Measurements from ENCODE around the gene GGTLC3. TPM values are rescaled to one million over a fixed set of nuclear protein-coding genes. Genes with fewer than 3 reads are reported as not detected.
A peak's percentile ranks its signal among the peaks of the same experiment; 100 is the strongest.
"Not testable (repeated sequence)": the region's sequence is repeated elsewhere in the genome, so short reads cannot be mapped to it uniquely, and the experiment has no call there.

Gene GGTLC3
- total RNA-seq (not detected), polyA plus RNA-seq (not detected)
- long read RNA-seq, donor 1: 0 reads
- long read RNA-seq, donor 2: 0 reads
- long read RNA-seq, donor 3: 0 reads
- long read RNA-seq, donor 4: 0 reads

DNA sequence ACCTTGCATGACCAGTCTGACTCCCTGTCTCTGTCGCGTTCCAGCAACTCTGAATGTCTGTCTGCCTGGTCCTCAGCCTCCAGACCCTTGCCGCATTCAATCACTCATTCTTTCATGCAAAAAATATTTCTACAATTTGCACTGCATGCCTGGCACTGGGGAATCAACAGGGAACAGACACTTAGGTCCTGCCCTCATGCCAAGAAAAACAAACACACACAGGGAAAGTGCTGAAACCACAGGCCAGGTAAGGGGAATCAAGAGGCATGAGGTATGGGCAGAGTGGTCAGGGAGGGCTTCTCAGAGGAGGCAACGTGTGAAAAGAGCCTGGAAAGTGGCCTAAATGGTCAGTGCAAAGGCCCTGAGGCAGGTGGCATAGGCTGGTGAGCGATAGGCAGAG lies at the start of gene GGTLC3:
TSS of gene GGTLC3 (minus strand) at position 101 of the 400 bp plus-strand sequence. CDS start 264 bp downstream, outside the sequence.
- H3K4me3 ChIP-seq (ENCODE audit: low read length); ATAC-seq; intact Hi-C loops (cut with DNase I); DNase-seq; H3K27me3 ChIP-seq (ENCODE audit: control insufficient read depth, insufficient read depth); H3K27ac ChIP-seq (ENCODE audit: low read length); H3K4me1 ChIP-seq (ENCODE audit: control insufficient read depth, insufficient read depth, low read length); H3K9me3 ChIP-seq (ENCODE audit: control insufficient read depth, low read length): not testable (repeated sequence)
- WGBS: no CpG with 5 or more reads among the region's 5 CpGs

DNA sequence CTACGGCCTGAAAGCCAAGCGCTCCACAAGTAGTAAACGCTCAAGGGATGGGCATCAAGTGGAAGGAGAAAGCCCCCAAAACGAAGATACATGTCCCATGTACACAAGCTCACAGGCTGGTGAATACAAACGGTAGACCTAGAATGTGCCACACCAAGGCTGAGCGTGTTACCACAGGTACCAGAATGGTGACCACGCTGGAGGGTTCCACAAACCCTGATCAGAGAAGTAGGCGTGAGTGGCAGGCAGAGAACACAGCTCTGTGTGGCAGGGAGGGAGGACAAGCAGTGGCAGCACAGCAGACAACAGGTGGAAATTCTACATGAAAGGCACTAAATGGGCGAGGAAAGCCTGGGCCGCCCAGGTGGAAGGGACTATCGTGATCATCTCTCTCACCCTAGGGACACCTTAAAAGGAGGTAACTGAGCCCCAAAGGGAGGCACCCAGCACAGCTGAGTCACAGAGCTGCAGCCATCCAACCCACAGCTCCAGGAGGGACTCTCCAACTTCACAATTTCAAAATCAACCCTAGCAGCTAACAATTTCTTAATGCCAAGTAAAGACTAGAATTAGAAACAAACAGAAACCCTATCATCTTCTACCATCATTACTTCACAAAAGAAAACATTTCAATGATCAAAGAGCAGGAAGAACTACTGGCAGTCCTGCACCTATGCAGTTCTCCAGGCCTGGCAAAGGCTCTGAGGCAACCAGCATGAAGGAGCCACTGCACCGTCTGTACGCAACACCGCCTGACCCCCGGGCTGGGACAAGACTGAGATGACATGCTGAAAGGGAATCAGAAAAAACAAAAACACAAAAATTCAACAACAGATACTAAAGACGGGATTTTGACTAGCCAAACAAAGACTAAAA lies 42.4 kb upstream of the GGTLC3 start:
- no CpG with 5 or more reads among the region's 16 CpGs for WGBS
- H3K4me1 ChIP-seq (ENCODE audit: control insufficient read depth, insufficient read depth, low read length); H3K27me3 ChIP-seq (ENCODE audit: control insufficient read depth, insufficient read depth); ATAC-seq; H3K9me3 ChIP-seq (ENCODE audit: control insufficient read depth, low read length); intact Hi-C loops (cut with DNase I); H3K27ac ChIP-seq (ENCODE audit: low read length); DNase-seq; H3K4me3 ChIP-seq (ENCODE audit: low read length): not testable (repeated sequence)

DNA sequence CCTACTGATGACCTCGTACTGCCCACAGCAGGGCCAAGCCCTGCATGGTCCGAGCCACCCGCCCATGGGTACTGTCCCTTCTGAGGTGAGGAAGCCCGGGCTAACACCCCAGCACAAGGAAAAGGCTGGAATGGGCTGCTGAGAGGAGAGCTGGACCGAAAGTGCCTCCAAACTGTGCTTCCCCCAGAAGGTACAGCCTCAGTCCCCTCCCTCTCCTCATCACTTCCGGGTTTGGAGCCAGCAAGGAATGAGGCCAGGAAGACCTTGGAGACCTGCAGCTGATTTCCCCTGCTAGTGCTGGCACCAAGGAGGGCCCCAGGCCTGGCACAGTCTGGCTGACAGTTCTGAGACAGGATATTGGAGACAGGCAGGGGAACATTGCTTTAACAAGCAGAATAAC lies 41.0 kb upstream of the GGTLC3 start:
- no CpG with 5 or more reads among the region's 6 CpGs for WGBS
- peak; percentile 6 to 40 for ATAC-seq
- intact Hi-C loops (cut with DNase I): not testable (repeated sequence)

DNA sequence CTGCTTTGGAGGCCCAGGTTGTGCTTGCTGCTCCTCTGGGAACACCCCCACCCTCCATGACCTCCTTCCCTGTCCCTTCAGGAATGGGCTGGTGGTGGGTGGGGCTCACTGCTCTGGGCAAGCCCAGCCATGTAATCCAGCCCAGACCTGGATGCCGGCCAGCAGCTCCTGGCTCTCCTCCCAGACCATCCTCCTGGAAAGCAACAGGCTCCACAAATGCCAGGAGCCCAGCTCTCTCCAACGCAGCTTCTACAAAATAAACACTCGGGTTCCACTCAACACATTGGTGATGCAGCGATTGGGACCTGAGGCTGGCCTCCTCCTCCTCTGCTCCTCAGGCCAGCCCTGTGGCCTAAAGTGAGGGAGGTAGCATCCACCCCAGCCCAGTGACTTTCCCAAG lies 40.6 kb upstream of the GGTLC3 start:
- H3K27ac ChIP-seq (ENCODE audit: low read length); H3K4me1 ChIP-seq (ENCODE audit: control insufficient read depth, insufficient read depth, low read length); intact Hi-C loops (cut with DNase I); DNase-seq; H3K4me3 ChIP-seq (ENCODE audit: low read length); H3K9me3 ChIP-seq (ENCODE audit: control insufficient read depth, low read length); H3K27me3 ChIP-seq (ENCODE audit: control insufficient read depth, insufficient read depth): not testable (repeated sequence)
- no CpG with 5 or more reads among the region's 4 CpGs for WGBS
- peak; percentile 90 to 94 for ATAC-seq

More for the DNA sequence above, 41.0 kb upstream of the GGTLC3 start:
- not testable (repeated sequence) for H3K4me1 ChIP-seq (ENCODE audit: control insufficient read depth, insufficient read depth, low read length); DNase-seq; H3K27me3 ChIP-seq (ENCODE audit: control insufficient read depth, insufficient read depth); H3K9me3 ChIP-seq (ENCODE audit: control insufficient read depth, low read length); H3K4me3 ChIP-seq (ENCODE audit: low read length); H3K27ac ChIP-seq (ENCODE audit: low read length)

DNA sequence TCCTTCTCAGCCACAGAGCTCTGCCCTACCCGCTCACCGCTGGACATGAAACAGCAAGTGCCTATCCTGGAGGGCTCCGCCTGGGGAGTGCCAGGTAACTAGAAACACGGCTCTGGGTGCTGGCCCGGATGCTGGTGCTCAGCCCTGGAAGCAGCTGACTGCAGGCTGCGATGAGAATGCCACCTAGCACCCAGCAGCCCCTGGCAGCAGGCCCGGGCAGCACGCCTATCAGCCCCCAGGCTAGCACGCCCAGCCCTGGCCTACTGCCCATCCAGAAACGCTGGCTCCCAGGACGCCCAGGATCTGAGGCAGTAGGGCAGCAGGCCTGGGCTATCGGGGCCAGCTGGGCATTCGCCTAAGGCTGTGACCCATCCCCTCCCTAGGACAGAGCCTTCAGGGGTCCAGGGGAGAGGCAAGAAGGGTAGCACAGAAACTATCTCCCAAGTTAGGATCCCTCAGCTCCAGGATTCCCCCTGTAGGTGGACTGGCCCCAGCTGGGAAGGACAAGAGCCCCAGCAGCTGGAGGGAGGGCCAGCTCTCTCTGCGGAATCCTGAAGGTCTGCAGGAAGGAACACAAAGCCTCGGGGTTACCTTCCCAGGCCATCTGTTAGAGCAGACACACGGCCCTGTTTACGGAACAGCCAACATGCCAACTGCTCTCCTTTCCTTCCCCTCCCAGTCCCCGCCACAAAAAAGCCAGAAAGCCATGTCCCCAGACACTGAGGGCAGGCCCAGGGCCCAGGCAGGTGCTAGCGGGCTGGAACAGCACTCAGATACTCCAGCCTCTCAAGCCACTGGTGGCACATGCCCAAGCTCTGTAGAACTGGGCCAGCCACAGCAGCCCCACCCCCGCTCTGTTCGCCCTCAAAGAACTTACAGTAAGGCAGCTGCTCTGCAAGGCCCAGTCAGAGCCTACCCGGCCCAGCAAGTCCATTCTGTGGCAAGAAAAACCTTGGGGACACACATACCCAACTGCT lies 36.6 kb upstream of the GGTLC3 start:
- intact Hi-C loops (cut with DNase I); H3K4me3 ChIP-seq (ENCODE audit: low read length); H3K27ac ChIP-seq (ENCODE audit: low read length); H3K9me3 ChIP-seq (ENCODE audit: control insufficient read depth, low read length); H3K27me3 ChIP-seq (ENCODE audit: control insufficient read depth, insufficient read depth); H3K4me1 ChIP-seq (ENCODE audit: control insufficient read depth, insufficient read depth, low read length): not testable (repeated sequence)
- WGBS: no CpG with 5 or more reads among the region's 22 CpGs
- ATAC-seq: peak; percentile 22 to 41
- peak in 2 of 3 donors; percentile 81 to 90 for DNase-seq

DNA sequence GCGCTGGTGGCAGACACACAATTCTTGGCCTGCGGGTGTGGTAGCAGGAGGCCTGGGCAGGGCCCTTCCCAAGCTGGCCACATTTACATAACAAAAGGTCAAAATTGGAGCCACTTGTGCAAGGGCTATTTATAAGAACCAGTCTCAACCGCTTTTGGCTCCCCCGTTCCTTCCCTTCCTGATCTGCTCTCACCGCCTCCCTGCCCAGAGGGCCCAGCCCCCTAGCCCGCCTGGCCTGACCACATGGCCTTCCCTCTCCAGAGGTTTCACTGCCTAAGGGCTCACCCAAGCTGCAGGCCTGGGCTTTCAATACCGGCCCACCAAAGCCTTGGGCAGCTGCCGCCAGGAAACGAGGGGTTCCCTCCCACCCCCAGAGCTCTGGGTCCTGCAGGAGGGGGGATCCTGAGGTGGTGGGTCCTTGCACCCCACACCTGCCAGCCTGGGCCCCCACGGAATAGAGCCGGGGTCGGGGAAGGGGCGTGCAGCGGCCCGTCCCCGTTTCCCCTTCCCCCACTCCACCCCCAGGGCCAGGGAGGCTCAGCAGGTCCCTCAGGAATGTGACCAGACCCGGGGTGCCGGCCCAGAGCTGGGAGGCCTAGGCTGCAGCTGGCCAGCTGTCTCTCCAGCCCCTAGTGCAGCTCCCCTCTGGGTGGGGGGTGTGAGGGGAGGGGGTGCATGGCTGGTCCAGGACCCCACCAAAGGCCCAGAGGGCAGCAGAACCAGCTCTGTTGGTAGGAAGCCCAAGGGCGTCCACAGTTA lies 35.1 kb upstream of the GGTLC3 start:
- intact Hi-C loops (cut with DNase I); H3K27me3 ChIP-seq (ENCODE audit: control insufficient read depth, insufficient read depth); H3K4me1 ChIP-seq (ENCODE audit: control insufficient read depth, insufficient read depth, low read length); H3K27ac ChIP-seq (ENCODE audit: low read length); H3K4me3 ChIP-seq (ENCODE audit: low read length); H3K9me3 ChIP-seq (ENCODE audit: control insufficient read depth, low read length); DNase-seq: not testable (repeated sequence)
- WGBS: no CpG with 5 or more reads among the region's 19 CpGs
- ATAC-seq: peak; percentile 46 to 74

DNA sequence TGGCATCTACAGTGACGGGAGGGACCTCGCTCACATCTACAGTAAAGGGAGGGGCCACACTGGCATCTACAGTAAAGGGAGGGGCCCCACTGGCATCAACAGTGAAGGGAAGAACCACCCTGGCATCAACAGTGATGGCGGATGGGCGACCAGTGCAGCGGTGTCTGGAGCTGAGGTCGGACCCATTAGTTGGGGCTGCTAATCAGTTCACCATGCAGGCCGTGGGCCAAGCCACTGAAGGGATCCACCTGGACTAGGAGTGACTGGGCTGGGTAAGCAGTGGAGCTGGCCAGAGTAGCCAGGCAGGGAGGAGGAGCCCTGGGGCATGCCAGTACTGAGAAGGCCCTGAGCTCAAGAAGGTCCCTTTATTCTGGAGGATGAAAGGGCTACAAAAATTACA lies 33.1 kb upstream of the GGTLC3 start:
- H3K9me3 ChIP-seq (ENCODE audit: control insufficient read depth, low read length); H3K4me1 ChIP-seq (ENCODE audit: control insufficient read depth, insufficient read depth, low read length); H3K27ac ChIP-seq (ENCODE audit: low read length); intact Hi-C loops (cut with DNase I); H3K27me3 ChIP-seq (ENCODE audit: control insufficient read depth, insufficient read depth); H3K4me3 ChIP-seq (ENCODE audit: low read length); ATAC-seq: not testable (repeated sequence)
- DNase-seq: peak in 1 of 3 donors; percentile 60
- WGBS: 86% methylated on average over 2 of the region's 7 CpGs

DNA sequence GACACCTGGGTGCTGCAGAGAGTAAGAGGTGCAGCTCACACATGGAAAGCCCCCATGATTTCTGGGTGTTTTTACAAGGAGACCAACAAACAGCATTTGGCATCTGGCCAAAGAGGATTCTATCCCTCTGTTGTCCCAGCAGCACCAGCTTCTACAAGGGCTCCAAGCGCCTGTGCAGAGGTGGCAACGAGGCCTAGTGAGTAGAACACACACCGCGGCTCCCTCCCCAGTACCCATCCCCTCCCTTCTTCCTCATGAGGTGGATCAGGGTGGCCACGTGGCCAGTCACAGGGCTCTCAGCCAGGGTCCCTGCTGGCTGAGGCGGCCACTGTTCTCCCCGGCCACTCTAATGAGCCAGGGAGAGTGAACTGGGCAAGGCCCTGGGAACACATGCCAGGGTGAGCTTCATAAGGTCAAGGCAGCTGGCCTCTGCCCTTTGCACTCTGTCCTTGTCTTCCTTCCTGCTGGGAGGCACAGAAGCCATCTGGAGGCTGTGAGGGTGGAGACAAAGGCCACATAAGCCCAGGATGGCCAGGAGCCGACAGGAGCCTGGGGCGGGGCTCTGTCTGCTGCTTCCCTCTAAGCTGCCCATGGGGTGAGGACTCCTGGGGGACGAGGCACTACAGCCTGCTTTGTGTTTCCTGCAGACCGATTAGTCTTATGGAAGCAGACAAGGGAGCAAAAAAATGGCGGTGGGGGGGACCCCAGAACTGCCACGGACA lies 31.7 kb upstream of the GGTLC3 start:
- H3K27ac ChIP-seq (ENCODE audit: low read length); H3K9me3 ChIP-seq (ENCODE audit: control insufficient read depth, low read length); H3K4me1 ChIP-seq (ENCODE audit: control insufficient read depth, insufficient read depth, low read length); H3K4me3 ChIP-seq (ENCODE audit: low read length); H3K27me3 ChIP-seq (ENCODE audit: control insufficient read depth, insufficient read depth); intact Hi-C loops (cut with DNase I): not testable (repeated sequence)
- 73% methylated on average over 10 of the region's 13 CpGs for WGBS
- DNase-seq: peak in 1 of 3 donors; percentile 29
- peak in 1 of 2 donors; percentile 15 for ATAC-seq

DNA sequence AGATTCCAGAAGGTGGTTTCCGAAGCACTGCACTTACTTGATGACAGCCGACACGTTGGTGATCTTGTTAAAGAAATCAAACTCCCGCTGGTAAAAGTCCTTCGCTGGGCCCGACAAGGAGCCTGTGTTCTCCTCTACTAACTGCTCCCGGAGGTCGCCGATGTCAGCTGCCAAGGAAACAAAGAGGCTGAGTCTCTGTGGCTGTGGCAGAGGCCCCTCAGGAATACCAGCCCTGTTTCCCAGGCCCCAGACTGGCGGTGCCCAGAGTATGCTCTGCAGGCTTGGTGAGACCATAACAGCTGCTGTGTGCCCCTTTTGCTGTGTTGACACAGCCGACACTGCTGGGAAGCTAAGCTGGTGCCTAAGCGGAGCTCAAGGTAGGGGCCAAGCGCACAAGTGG lies 26.7 kb upstream of the GGTLC3 start:
- H3K27me3 ChIP-seq (ENCODE audit: control insufficient read depth, insufficient read depth); DNase-seq; intact Hi-C loops (cut with DNase I); H3K9me3 ChIP-seq (ENCODE audit: control insufficient read depth, low read length); H3K4me3 ChIP-seq (ENCODE audit: low read length); H3K4me1 ChIP-seq (ENCODE audit: control insufficient read depth, insufficient read depth, low read length); ATAC-seq; H3K27ac ChIP-seq (ENCODE audit: low read length): not testable (repeated sequence)
- 86% methylated on average over 5 of the region's 13 CpGs for WGBS

DNA sequence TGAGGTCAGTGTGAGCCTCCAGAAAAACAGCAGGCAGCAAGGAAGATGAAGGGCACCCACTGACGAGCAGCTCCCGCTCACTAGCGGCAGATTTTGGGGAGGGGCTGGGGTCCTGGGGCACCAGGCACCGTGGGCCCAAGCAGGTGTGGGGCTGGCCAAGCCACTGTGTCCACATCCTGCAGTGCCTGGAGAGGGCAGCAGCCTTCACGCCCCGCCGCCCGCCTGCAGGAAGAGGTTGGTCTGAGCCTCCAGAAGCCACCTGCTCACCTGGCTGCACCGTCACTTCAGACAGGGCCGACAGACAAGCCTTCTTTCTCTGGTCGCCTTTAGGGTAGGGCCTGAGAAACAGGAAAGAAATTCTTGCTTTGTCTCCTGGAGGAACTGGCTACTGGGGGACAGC lies 25.4 kb upstream of the GGTLC3 start:
- H3K4me1 ChIP-seq (ENCODE audit: control insufficient read depth, insufficient read depth, low read length): not testable (repeated sequence)

More for the DNA sequence above, 25.4 kb upstream of the GGTLC3 start:
- ATAC-seq; DNase-seq; H3K27me3 ChIP-seq (ENCODE audit: control insufficient read depth, insufficient read depth); H3K4me3 ChIP-seq (ENCODE audit: low read length); H3K27ac ChIP-seq (ENCODE audit: low read length); intact Hi-C loops (cut with DNase I); H3K9me3 ChIP-seq (ENCODE audit: control insufficient read depth, low read length): not testable (repeated sequence)
- WGBS: no CpG with 5 or more reads among the region's 11 CpGs

All from right cardiac atrium (tissue), 5 donors.